Activated T-cell treated with anti-CD3 and anti-CD28 coated beads, Interleukin-2, amount 50 U/mL, for 72 hours (primary cell): Measurements from ENCODE around the gene NTNG1. TPM values are rescaled to one million over a fixed set of nuclear protein-coding genes. Genes with fewer than 3 reads are reported as not detected.
"Not testable (repeated sequence)": the region's sequence is repeated elsewhere in the genome, so short reads cannot be mapped to it uniquely, and the experiment has no call there.

Source experiments
- ATAC-seq, 2 donors: fragments of 150-1000 bp; cut with Tn5 transposase; replicated peaks in 1 of 2; 2 replicates each; pipeline ENCODE4 v1.10.0; 2021; ENCODE audit warnings: moderate library complexity in 2 of 2, mild to moderate bottlenecking in 1 of 2
- DNase-seq, 2 donors: peaks; one replicate each; pipeline ENCODE4 v3.0.0; 2021 to 2022; ENCODE audit warnings: mixed read lengths in 1 of 2
- H3K27ac Mint-ChIP-seq: one replicate; pipeline ENCODE4 v1.8.0; 2022; ENCODE audit warnings: mild to moderate bottlenecking, moderate library complexity, mixed read lengths
- H3K27me3 Mint-ChIP-seq: one replicate; pipeline ENCODE4 v1.8.0; 2022; ENCODE audit warnings: low read depth, mixed read lengths
- H3K36me3 Mint-ChIP-seq, 2 donors: one replicate each; pipeline ENCODE4 v1.8.0; 2022; ENCODE audit warnings: mixed read lengths in 2 of 2, mild to moderate bottlenecking in 1 of 2; ENCODE audit not compliant: insufficient read depth in 2 of 2
- H3K4me1 Mint-ChIP-seq: one replicate; pipeline ENCODE4 v1.8.0; 2022; ENCODE audit warnings: low read depth, mixed read lengths
- H3K4me3 Mint-ChIP-seq, 2 donors: one replicate each; pipeline ENCODE4 v1.8.0; 2022; ENCODE audit warnings: mild to moderate bottlenecking in 2 of 2, mixed read lengths in 2 of 2, moderate library complexity in 2 of 2
- H3K9me3 Mint-ChIP-seq, 2 donors: one replicate each; pipeline ENCODE4 v1.8.0; 2022; ENCODE audit warnings: mixed read lengths in 2 of 2
- total RNA-seq, 2 donors: library from RNA; stranded (reverse); gene quantifications; one replicate each; pipeline ENCODE4 v1.2.3, GENCODE V29; 2022

Gene NTNG1
- total RNA-seq, 2 donors from 2014 or later: 0.48 TPM; not detected in 1

DNA sequence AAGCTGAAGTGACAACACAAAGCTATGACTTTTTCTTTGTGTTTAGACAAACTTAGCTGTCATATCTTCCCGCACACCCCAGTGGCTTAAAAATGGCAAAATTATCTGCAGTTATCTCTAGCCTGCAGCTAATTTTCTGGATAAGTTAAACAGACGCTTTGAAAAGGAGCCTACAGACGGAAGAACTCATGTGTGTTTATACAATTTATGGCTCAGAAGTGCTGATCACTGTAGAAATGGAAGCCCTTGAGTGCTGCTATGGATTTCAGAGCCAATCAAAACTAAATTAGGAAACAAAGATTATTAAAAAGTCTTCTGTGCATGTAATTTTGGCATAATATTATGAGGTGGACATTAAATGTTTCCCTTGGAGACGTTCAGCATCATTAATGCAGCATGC is 11.6 kb downstream of the NTNG1 start:
- Mint-ChIP-seq H3K4me3 (no peak overlapping the region), H3K4me1 (no peaks in the 10 kb centered on the region), H3K27ac (no peak overlapping the region), H3K9me3 (no peaks in the 10 kb centered on the region), H3K36me3 (no peaks in the 10 kb centered on the region), H3K27me3 (peaks cover 13% of the 10 kb centered on the region)
- ATAC-seq (no peak), DNase-seq (no peak)

DNA sequence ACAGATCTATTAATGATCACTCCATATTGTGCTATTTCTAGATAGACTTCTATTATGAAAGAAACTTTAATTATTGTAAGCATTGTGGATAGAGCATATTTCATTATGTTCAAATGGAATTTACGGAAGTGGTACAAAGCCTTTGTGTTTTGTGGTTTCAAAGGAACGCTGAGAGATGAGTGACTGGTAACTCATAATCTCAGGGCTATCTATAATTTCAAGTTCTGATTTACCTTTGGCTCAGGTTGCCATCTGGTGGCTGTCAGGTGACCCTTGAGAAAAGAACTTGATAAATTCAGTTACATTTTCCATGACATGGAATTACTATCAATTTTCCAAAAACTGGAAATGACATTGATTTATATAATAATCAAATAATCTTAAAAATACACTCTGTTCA is 12.2 kb downstream of the NTNG1 start:
- Mint-ChIP-seq H3K9me3 (no peaks in the 10 kb centered on the region), H3K27me3 (peaks cover 13% of the 10 kb centered on the region), H3K36me3 (no peaks in the 10 kb centered on the region), H3K4me1 (no peaks in the 10 kb centered on the region), H3K27ac (no peak overlapping the region), H3K4me3 (no peak overlapping the region)
- ATAC-seq (no peak), DNase-seq (no peak)

DNA sequence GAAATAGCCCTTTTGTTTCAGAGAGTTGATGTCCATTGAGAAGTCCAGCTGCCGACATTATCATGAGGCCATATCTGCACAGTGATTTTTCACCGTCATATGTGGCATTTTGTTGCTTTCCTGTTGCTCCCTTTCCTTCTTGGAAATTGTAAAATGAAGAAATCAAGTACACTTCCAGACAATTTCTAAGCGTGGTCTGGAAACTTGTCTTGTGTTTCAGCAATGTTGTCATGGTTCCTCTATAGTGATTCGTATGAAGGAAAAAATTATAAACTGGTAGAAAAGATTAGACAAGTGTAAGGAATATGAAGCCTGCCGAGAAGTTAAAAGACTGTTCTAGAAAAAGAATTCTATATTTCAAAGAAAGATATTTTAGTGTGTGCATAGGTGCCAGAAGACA is 17.7 kb downstream of the NTNG1 start:
- Mint-ChIP-seq H3K4me1 (no peaks in the 10 kb centered on the region), H3K27ac (peak overlapping the region; percentile 43), H3K9me3 (no peaks in the 10 kb centered on the region), H3K4me3 (no peak overlapping the region), H3K27me3 (no peaks in the 10 kb centered on the region), H3K36me3 (no peaks in the 10 kb centered on the region)
- ATAC-seq (no peak), DNase-seq (no peak)

DNA sequence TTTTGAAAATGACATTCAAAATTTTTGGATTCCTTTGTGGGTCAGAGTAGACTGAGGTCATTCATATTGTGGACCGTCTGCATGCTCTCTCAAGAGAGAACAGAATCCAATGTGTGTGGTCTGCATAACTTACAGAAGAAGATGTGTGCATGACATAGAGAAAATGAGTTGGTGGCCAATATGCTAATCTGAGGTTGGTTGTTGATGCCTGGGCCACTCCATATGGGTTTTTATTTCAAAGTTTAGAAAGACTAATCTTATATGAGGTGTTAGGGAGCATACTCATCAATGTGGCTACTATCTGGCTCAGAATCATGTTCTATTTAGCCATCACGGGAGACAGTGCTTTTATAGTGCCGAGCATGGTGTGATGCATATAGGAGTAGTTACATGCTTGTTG is 18.2 kb downstream of the NTNG1 start:
- DNase-seq: no peak
- H3K27ac Mint-ChIP-seq: no peak overlapping the region
- no peaks in the 10 kb centered on the region for H3K9me3 Mint-ChIP-seq
- no peak overlapping the region for H3K4me3 Mint-ChIP-seq
- ATAC-seq: no peak
- H3K4me1 Mint-ChIP-seq: no peaks in the 10 kb centered on the region
- no peaks in the 10 kb centered on the region for H3K36me3 Mint-ChIP-seq
- H3K27me3 Mint-ChIP-seq: no peaks in the 10 kb centered on the region

DNA sequence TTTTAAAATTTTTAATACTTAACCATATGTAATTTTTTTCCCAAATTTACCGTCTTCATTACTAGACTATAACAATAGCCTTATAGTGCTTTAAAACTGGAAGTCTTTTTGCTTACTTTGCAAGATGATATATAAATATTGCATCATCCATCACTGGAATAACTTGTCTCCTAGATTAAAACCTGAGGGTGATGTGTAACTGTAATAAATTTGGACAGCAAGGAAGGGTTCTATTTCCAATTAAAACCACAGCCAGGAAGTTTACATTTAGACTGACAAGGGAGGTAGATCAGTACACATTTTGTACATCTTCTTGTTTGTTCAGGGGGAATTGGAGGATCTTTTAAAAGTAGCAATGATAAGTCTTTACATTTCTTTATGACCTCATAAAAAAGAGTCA is 21.9 kb downstream of the NTNG1 start:
- Mint-ChIP-seq H3K27me3 (no peaks in the 10 kb centered on the region), H3K4me1 (no peaks in the 10 kb centered on the region), H3K9me3 (peaks cover 1 to 3% of the 10 kb centered on the region in 2 donors), H3K4me3 (no peak overlapping the region), H3K27ac (no peak overlapping the region), H3K36me3 (no peaks in the 10 kb centered on the region)
- DNase-seq: no peak
- ATAC-seq: no peak

DNA sequence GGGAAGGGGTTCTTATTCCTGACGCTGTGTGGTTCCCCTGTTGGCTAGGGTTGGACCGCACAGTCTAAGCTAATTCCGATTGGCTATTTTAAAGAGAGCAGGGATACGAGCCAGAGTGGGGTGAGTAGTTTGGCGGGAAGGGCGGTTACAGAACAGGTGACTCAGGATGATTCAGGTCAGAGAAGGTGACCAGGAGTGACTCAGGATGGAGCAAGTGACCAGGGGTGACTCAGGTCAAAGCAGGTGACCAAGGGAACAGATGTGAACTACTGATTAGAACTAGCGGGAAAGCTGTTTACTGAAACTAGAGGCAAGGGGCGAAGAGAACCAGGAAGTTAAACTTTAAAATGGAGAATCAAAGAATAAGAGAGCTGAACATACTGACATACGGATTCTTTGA is 24.1 kb downstream of the NTNG1 start:
- H3K27ac Mint-ChIP-seq, ATAC-seq, DNase-seq, H3K36me3 Mint-ChIP-seq, H3K27me3 Mint-ChIP-seq, H3K4me1 Mint-ChIP-seq, H3K9me3 Mint-ChIP-seq, H3K4me3 Mint-ChIP-seq: not testable (repeated sequence)

DNA sequence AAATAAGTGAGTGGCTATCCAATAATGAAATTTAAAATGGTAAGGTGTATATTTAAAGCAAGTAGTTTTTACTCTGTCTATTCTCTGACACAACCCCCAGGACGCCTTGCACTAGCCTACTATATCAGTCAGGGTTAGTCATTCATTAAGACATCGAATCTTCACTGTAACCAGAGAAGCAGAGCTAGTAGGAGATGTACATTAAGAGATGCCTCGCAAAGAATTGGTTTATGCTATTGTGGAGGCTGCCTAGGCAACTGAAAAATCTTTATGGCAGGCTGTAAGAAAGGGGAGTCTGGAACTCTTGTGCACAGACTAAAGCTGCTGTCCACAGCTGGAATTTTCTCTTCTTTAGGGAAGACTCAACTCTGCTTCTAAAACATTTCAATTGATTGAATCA is 28.8 kb downstream of the NTNG1 start:
- Mint-ChIP-seq H3K4me3 (no peak overlapping the region), H3K4me1 (no peaks in the 10 kb centered on the region), H3K9me3 (peaks cover 0 to 3% of the 10 kb centered on the region in 2 donors), H3K27me3 (no peaks in the 10 kb centered on the region), H3K36me3 (no peaks in the 10 kb centered on the region), H3K27ac (no peak overlapping the region)
- DNase-seq: no peak
- ATAC-seq: no peak

DNA sequence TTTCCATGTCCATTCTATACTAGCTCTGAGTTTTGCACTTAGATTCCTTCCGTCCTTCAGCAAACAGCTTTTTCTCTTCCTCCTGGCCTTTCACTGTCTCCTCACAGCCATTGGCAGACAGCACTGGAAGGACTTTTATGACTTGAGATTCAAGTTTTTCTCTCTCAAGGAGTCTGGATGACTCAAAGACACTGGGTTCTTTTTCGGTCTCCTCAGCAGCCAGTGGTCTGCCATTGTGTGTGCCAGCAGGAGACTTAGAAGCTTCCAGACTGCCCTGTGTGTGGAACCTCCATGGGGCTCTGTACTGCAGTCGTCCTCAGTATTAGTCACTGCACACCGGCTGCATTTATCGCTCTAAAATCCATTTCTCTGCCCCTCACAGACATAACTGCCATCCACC is 30.5 kb downstream of the NTNG1 start:
- ATAC-seq (no peak), DNase-seq (no peak)
- Mint-ChIP-seq H3K4me3 (no peak overlapping the region), H3K4me1 (no peaks in the 10 kb centered on the region), H3K27me3 (no peaks in the 10 kb centered on the region), H3K9me3 (no peaks in the 10 kb centered on the region), H3K36me3 (no peaks in the 10 kb centered on the region), H3K27ac (no peak overlapping the region)

DNA sequence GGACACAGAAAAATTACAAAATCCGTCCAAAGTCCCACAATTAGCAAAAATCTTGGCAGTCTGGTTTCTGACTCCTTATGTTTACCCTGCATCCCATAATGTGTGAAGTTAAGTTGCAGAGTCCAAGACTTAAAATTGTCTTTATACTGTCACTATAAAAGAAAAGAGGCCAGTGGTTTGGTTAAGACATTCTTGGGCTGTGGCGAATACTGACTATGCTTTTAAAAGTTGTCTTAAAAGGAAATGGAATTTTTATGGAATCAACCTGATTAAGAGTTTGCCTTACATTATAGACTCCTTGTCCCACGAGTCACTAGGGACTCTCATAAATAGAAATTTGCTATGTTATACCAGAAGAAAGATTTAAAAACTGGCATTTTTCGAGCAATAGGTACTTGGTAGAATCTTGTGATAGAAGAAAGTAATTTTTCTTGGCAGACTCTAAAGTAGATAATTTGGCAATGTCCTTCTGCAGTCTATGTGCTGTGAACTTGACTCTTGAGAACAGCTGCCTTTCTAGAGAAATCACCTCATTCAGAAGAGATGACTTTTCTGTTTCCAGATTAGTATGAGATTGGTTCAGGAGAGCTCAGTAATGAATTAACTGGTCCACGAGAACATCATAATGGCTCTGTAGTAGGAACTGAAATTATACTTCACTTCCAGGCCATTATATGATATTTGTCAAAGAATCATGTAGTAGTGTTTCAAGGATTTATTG is 31.8 kb downstream of the NTNG1 start:
- DNase-seq (no peak), ATAC-seq (no peak)
- no peaks in the 10 kb centered on the region for H3K4me1 Mint-ChIP-seq
- H3K36me3 Mint-ChIP-seq: no peaks in the 10 kb centered on the region
- no peaks in the 10 kb centered on the region for H3K27me3 Mint-ChIP-seq
- H3K4me3 Mint-ChIP-seq: no peak overlapping the region
- H3K27ac Mint-ChIP-seq: no peak overlapping the region
- no peaks in the 10 kb centered on the region for H3K9me3 Mint-ChIP-seq

DNA sequence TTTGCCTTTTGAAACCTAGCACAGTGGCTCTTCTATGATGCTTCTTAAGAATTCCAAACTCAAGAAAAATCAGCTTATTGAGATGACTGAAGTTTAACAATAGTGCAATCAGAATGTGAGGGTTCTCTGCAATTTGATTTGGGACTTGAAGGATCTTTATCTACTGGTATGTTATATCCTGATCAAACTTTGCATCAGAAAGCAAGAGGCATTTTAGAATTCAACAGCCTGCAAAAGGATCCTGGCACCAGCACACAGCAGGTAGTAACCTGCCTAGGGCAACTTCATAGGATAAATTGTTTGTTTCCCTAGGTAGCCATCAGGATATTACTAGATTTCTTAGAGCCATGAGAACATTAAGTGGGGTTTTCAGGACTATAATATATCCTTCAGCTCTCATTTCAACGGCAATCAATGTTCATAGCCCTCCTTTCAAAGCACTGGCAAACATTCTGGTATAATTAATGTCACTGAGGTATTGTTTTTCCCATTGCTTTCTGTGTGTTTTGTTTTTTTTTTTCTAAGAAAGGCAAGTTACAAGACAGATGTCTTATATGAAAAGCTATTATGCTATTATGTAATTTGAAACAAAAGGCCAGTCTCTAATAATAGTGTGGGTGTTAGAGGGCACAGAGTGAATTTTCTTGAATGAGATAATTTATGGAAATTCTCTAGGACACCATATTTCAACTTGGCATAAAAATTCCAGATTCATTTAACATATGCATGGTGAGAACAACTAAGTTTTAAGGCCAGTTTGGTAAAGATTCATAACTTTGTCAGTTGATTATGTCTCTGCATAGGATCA is 34.5 kb downstream of the NTNG1 start:
- Mint-ChIP-seq H3K27me3 (no peaks in the 10 kb centered on the region), H3K4me3 (no peak overlapping the region)
- no peak for ATAC-seq

DNA sequence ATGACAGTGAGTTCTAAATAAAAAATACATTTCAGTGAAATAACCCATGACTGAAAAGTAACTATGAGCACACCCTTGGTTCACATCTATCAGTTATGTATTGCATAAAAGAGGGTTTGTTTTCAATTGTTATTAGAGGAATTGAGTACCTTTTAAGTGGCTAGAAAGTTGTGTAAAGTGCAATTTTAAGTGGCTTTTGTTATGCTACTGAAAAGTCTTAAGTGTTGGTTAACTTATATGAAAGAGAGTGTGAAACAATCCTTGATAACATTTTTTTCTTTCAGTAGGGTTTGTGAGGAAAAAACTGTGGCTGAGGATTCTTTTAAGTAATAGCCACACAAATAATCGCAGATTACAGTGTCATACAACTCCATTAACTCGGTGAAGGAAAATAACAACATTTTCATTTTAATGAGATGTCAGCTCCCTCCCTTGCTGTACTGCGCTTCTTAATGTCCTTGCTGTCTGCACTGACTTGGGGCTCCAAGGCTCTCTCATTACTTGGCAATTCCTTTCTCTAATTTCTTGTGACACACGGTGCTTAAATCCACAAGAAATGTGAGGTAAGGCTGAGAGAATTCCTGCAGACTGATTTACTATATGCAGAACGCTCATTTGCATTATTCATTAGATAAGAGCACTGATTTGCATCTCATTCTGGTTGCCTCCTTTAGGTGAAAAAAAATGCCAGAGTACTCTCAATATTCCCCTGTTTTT is 40.6 kb downstream of the NTNG1 start:
- H3K4me3 Mint-ChIP-seq: no peak overlapping the region
- H3K27ac Mint-ChIP-seq: no peak overlapping the region
- H3K4me1 Mint-ChIP-seq: no peaks in the 10 kb centered on the region
- ATAC-seq (no peak), DNase-seq (no peak)
- H3K9me3 Mint-ChIP-seq: no peaks in the 10 kb centered on the region
- H3K36me3 Mint-ChIP-seq: no peaks in the 10 kb centered on the region
- H3K27me3 Mint-ChIP-seq: peaks cover 15% of the 10 kb centered on the region

More for the DNA sequence above, 34.5 kb downstream of the NTNG1 start:
- Mint-ChIP-seq H3K36me3 (no peaks in the 10 kb centered on the region), H3K27ac (no peak overlapping the region), H3K4me1 (no peaks in the 10 kb centered on the region), H3K9me3 (no peaks in the 10 kb centered on the region)
- no peak for DNase-seq

DNA sequence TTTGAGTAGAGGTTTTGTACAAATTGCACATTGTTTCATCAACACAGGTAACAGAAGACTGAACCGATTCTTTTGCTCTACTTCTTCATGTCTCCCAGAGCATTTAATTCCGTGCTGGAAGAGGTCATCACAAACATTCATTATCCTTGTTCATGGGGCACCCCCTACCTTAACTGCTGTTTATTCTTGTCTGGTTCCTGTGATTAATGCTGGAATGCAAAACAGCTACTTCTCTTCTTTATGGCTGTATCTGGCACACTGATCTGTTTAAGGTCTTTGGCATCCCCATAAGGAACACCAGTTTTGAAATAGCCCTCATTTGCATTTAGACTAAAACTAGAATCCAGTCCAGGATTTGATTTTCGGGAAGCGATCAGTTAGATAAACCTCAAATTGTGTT is 42.2 kb downstream of the NTNG1 start:
- no peaks in the 10 kb centered on the region for H3K36me3 Mint-ChIP-seq
- peaks cover 15% of the 10 kb centered on the region for H3K27me3 Mint-ChIP-seq
- H3K27ac Mint-ChIP-seq: no peak overlapping the region
- H3K4me3 Mint-ChIP-seq: no peak overlapping the region
- no peaks in the 10 kb centered on the region for H3K9me3 Mint-ChIP-seq
- H3K4me1 Mint-ChIP-seq: no peaks in the 10 kb centered on the region
- DNase-seq (no peak), ATAC-seq (no peak)

DNA sequence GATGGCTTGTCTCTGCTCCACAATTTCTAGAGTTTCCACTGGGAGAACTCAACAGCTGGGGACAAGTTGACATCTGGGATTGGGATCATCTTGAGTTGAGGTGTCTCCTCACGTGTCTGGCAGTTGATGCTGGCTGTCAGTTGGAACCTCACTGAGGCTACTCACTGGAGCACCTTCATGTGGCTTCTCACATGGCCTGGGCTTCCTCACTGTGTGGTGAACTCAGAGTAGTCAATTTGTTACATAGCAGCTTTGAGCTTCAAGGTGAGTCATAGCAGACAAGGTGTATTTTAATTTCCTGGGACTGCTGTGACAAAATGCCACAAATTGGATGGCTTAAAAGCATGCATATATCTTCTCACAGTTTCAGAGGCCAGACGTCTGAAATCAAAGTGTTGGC is 44.0 kb downstream of the NTNG1 start:
- Mint-ChIP-seq H3K27me3 (peaks cover 15% of the 10 kb centered on the region), H3K9me3 (no peaks in the 10 kb centered on the region), H3K4me3 (no peak overlapping the region), H3K27ac (no peak overlapping the region), H3K4me1 (no peaks in the 10 kb centered on the region), H3K36me3 (no peaks in the 10 kb centered on the region)
- ATAC-seq: no peak
- no peak for DNase-seq
